Hepatocyte (in vitro differentiated cells): Measurements from ENCODE around the gene KIF17. TPM values are rescaled to one million over a fixed set of nuclear protein-coding genes. Genes with fewer than 3 reads are reported as not detected.

ENCODE experiments used
- DNase-seq: peaks from one replicate; pipeline ENCODE4 v3.0.0-alpha.2; 2016; ENCODE audit warnings: low spot score
- H2AFZ ChIP-seq: fragments of 200-600 bp; sonication (generic); 2 replicates; pipeline ENCODE4 v1.6.0; 2016; ENCODE audit warnings: antibody characterized with exemption, mild to moderate bottlenecking
- H3K27ac ChIP-seq: fragments of 200-600 bp; sonication (generic); 2 replicates; pipeline ENCODE4 v1.5.1; 2016; ENCODE audit warnings: mild to moderate bottlenecking
- H3K27me3 ChIP-seq: fragments of 200-600 bp; sonication (generic); 2 replicates; pipeline ENCODE4 v1.6.1; 2016
- H3K36me3 ChIP-seq: fragments of 200-600 bp; sonication (generic); replicated peaks from 2 replicates; pipeline ENCODE4 v1.5.1; 2016; ENCODE audit warnings: low read depth; ENCODE audit not compliant: insufficient read depth
- H3K4me1 ChIP-seq: fragments of 200-600 bp; sonication (generic); 2 replicates; pipeline ENCODE4 v1.5.1; 2016; ENCODE audit warnings: mild to moderate bottlenecking, moderate library complexity; ENCODE audit not compliant: insufficient read depth
- H3K4me2 ChIP-seq: fragments of 200-600 bp; sonication (generic); 2 replicates; pipeline ENCODE4 v1.6.0; 2016
- H3K4me3 ChIP-seq: fragments of 200-600 bp; sonication (generic); 2 replicates; pipeline ENCODE4 v1.5.1; 2016; ENCODE audit warnings: mild to moderate bottlenecking
- H3K79me2 ChIP-seq: fragments of 200-600 bp; sonication (generic); 2 replicates; pipeline ENCODE4 v1.6.0; 2017; ENCODE audit warnings: mild to moderate bottlenecking
- H3K9me2 ChIP-seq: fragments of 200-600 bp; sonication (generic); replicated peaks from 2 replicates; pipeline ENCODE4 v1.6.0; 2017; ENCODE audit warnings: mild to moderate bottlenecking; ENCODE audit not compliant: insufficient read depth
- H3K9me3 ChIP-seq: fragments of 200-600 bp; sonication (generic); 2 replicates; pipeline ENCODE4 v1.5.1; 2016; ENCODE audit warnings: low read depth, mild to moderate bottlenecking
- H4K20me1 ChIP-seq: fragments of 200-600 bp; sonication (generic); 2 replicates; pipeline ENCODE4 v1.6.0; 2016; ENCODE audit warnings: mild to moderate bottlenecking; ENCODE audit not compliant: insufficient read depth, poor library complexity, severe bottlenecking
- EZH2 ChIP-seq: fragments of 200-600 bp; sonication (generic); IDR thresholded peaks from 2 replicates; pipeline ENCODE4 v1.6.1; 2016; ENCODE audit warnings: antibody characterized with exemption, mild to moderate bottlenecking, borderline replicate concordance
- EZH2phosphoT487 ChIP-seq: fragments of 200-600 bp; sonication (generic); IDR thresholded peaks from one replicate; pipeline ENCODE4 v1.6.1; 2018; ENCODE audit warnings: antibody characterized with exemption, mild to moderate bottlenecking, low read depth, moderate library complexity; ENCODE audit not compliant: unreplicated experiment, severe bottlenecking
- WGBS: methylation state at CpG from one replicate; pipeline ENCODE4 v1.1.6; 2016; ENCODE audit warnings: low lambda C conversion rate; ENCODE audit errors: missing lambda C conversion rate; 5-methylcytosine and 5-hydroxymethylcytosine counted together
- polyA plus RNA-seq: library from polyadenylated mRNA; unstranded; fragments of >200 nt; fragmentation: Nextera tagmentation; extraction: Ambion mirVana; gene quantifications from 2 replicates; pipeline ENCODE4 v1.2.1, GENCODE V29; 2016
- total RNA-seq: library from RNA; depleted of rRNA; stranded (reverse); fragments of >200 nt; gene quantifications from 2 replicates; pipeline ENCODE4 v1.2.3, GENCODE V29; 2014
- TF ChIP-seq, protein P1 (sequence below): fragments of 200-600 bp; sonication (generic); IDR thresholded peaks from 2 replicates; pipeline ENCODE4 v1.5.1; 2016; ENCODE audit warnings: antibody characterized with exemption, mild to moderate bottlenecking; ENCODE audit not compliant: poor library complexity

Gene KIF17
- total and polyA plus RNA-seq, 2 experiments from 2014 or later = 0.23 to 0.28 TPM

DNA sequence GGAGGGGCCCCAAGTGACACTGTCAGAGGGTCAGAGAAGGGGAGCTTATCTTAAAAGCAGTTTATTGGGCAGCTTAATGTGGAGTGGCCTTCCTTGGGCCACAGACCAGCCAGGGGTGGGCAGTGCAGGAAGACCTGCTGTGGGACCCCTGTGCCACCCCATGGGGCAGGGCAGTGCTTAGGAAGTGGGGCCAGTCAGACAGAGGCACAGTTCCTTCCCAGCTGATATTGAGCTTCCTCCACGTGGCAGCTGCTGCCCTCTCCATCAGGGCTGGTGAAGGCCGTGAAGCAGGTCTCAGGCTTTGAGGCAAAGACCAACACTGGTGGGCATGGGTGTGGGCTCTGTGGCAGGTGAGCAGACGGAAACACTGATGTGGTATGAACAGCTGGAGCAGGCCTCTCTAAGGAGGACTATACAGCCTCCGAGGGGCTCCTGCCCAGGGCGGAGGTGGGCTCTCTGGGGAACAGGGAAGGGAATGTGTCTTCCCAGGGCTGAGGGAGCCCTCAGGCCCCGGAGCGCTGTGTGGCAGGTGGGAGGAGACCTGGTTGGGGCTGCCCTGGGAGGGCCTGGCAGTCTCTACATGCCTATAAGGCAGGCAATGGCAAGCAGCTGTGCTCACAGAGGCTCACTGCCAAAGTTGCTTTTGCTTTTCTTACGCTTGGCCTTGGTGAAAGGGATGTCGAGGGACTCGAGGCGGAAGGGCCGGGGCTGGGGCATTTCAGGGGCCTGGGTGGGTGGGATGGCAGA, 53.7 kb downstream of the KIF17 start:
- no peak overlapping the region for H3K4me3 ChIP-seq
- TF ChIP-seq EZH2 (no peak), EZH2phosphoT487 (no peak)
- TF ChIP-seq, protein P1, sequence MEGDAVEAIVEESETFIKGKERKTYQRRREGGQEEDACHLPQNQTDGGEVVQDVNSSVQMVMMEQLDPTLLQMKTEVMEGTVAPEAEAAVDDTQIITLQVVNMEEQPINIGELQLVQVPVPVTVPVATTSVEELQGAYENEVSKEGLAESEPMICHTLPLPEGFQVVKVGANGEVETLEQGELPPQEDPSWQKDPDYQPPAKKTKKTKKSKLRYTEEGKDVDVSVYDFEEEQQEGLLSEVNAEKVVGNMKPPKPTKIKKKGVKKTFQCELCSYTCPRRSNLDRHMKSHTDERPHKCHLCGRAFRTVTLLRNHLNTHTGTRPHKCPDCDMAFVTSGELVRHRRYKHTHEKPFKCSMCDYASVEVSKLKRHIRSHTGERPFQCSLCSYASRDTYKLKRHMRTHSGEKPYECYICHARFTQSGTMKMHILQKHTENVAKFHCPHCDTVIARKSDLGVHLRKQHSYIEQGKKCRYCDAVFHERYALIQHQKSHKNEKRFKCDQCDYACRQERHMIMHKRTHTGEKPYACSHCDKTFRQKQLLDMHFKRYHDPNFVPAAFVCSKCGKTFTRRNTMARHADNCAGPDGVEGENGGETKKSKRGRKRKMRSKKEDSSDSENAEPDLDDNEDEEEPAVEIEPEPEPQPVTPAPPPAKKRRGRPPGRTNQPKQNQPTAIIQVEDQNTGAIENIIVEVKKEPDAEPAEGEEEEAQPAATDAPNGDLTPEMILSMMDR = no peak
- 84% methylated on average over 12 of the region's 12 CpGs for WGBS
- no peaks in the 10 kb centered on the region for H3K9me3 ChIP-seq
- no peaks in the 10 kb centered on the region for H3K9me2 ChIP-seq
- H3K79me2 ChIP-seq = peaks cover 19% of the 10 kb centered on the region
- no peaks in the 10 kb centered on the region for H3K27me3 ChIP-seq
- no peak overlapping the region for H3K27ac ChIP-seq
- no peak overlapping the region for H2AFZ ChIP-seq
- peaks cover 4% of the 10 kb centered on the region for H4K20me1 ChIP-seq
- H3K36me3 ChIP-seq = no peaks in the 10 kb centered on the region
- H3K4me2 ChIP-seq = no peak overlapping the region
- peaks cover 11% of the 10 kb centered on the region for H3K4me1 ChIP-seq
- DNase-seq = no peak

DNA sequence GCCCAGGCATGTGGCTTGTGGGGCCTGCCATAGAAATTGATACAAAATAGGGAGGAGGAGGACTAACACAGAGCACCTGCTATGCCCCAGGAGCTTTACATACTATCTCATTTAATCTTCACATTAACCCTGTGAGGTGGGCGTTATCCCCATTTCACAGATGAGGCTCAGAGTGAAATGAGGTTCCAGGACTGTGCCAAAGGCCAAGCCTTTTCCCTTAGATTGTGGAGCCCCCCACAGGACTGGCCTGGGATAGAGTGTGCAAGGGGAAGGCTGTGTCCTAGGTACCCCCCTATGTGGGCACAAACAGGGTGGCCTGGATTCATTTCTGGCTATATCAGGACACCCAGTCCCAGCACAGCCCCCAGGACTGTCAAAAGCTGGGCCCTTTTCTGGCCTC, 54.4 kb downstream of the KIF17 start:
- Histone ChIP-seq H3K4me1 (peaks cover 11% of the 10 kb centered on the region), H3K9me3 (no peaks in the 10 kb centered on the region), H3K4me2 (no peak overlapping the region), H3K79me2 (peaks cover 27% of the 10 kb centered on the region), H3K27me3 (no peaks in the 10 kb centered on the region), H4K20me1 (peaks cover 4% of the 10 kb centered on the region), H3K27ac (no peak overlapping the region), H3K4me3 (no peak overlapping the region), H3K9me2 (no peaks in the 10 kb centered on the region), H3K36me3 (no peaks in the 10 kb centered on the region), H2AFZ (no peak overlapping the region)
- no peak for DNase-seq
- TF ChIP-seq EZH2phosphoT487 (no peak), EZH2 (no peak)
- TF ChIP-seq, protein P1 = no peak
- WGBS = 100% methylated on average over 1 of the region's 1 CpG

DNA sequence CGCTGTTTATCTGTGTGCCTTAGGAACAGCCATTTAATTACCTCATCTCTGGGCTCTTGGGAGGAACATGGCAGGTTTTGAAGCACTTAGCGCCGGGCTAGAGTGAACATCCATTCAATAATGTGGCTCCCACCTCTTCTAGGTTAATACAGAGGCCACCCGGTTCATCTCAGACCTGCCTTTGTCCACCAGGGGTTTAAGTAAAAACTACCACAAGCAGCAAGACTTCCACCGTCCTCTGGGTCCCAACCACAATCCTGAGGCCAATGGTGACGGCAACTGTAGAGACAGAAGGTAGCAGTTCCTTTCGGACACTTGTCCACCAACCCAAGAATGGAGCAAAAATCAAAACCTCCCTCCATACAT, 55.7 kb downstream of the KIF17 start:
- TF ChIP-seq EZH2phosphoT487 (no peak), EZH2 (no peak)
- TF ChIP-seq, protein P1 = no peak
- Histone ChIP-seq H3K79me2 (peaks cover 39% of the 10 kb centered on the region), H3K4me2 (peak overlapping the region; percentile 79), H3K36me3 (no peaks in the 10 kb centered on the region), H3K4me1 (peaks cover 11% of the 10 kb centered on the region), H4K20me1 (peaks cover 5% of the 10 kb centered on the region), H3K27ac (peak overlapping the region; percentile 76), H2AFZ (peak overlapping the region; percentile 20), H3K9me2 (no peaks in the 10 kb centered on the region), H3K4me3 (peak overlapping the region; percentile 50), H3K27me3 (no peaks in the 10 kb centered on the region), H3K9me3 (no peaks in the 10 kb centered on the region)
- WGBS = 77% methylated on average over 7 of the region's 7 CpGs
- no peak for DNase-seq
